HAP-1 (cell line): ENCODE data around the gene SLC43A3.
"Not testable (repeated sequence)": the region's sequence is repeated elsewhere in the genome, so short reads cannot be mapped to it uniquely, and the experiment has no call there.

Source experiments
- DNase-seq, 2 experiments: peaks; one replicate each; pipeline ENCODE4 v3.0.0-alpha.2; 2016 to 2020; ENCODE audit warnings: low spot score in 2 of 2
- H3K27me3 ChIP-seq: fragments of 250-450 bp; sonication (Bioruptor Pico); 2 replicates; pipeline ENCODE4 v1.5.1; 2020; ENCODE audit warnings: low read depth, mild to moderate bottlenecking, moderate library complexity
- H3K36me3 ChIP-seq: fragments of 250-450 bp; sonication (Bioruptor Pico); replicated peaks from 2 replicates; pipeline ENCODE4 v1.5.1; 2020; ENCODE audit warnings: mild to moderate bottlenecking
- H3K4me1 ChIP-seq: fragments of 250-450 bp; sonication (Bioruptor Pico); 2 replicates; pipeline ENCODE4 v1.5.1; 2020; ENCODE audit warnings: mild to moderate bottlenecking
- H3K4me3 ChIP-seq: fragments of 250-450 bp; sonication (Bioruptor Pico); 2 replicates; pipeline ENCODE4 v1.5.1; 2020; ENCODE audit warnings: mild to moderate bottlenecking, moderate library complexity
- H3K9me3 ChIP-seq: fragments of 250-450 bp; sonication (Bioruptor Pico); 2 replicates; pipeline ENCODE4 v1.5.1; 2020; ENCODE audit warnings: mild to moderate bottlenecking, moderate library complexity
- in situ Hi-C: fragments of 300-500 bp; cut with MboI; formaldehyde crosslinking; loops from 3 replicates; pipeline ENCODE4 v1.14.3; 2020; ENCODE audit warnings: low sequenced_read_pairs, inconsistent platforms, mixed read lengths

The SLC43A3 gene

DNA sequence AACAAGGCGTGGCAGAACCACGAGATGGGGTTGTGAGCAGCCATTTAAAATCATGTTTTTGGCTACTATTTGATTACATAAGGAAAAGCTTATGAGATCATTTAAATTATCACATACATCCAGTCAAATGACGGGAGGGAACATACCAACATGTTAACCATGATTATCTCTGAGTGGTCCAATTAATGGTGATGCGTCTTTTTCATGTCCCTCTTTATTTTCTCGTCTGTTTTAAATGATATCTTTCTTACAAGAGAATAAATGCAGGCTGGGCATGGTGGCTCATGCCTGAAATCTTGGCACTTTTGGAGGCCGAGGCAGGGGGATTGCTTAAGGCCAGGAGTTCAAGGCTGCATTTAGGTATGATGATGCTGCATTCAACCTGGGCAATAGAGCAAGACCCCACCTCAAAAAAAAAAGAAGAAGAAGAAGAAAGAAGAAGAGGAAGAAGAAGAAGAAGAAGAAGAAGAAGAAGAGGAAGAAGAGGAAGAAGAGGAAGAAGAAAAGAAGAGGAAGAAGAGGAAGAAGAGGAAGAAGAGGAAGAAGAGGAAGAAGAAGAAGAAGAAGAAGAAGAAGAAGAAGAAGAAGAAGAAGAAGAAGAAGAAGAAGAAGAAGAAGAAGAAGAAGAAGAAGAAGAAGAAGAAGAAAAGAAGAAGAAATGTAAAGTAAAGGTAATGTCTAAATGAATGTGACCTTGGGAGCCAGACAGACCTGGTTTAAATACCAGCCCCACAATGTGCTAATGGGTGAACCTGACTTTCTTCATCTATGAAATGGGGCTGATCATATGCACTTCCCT lies 23.7 kb downstream of the SLC43A3 start:
- in situ Hi-C loops, H3K4me3 ChIP-seq, H3K27me3 ChIP-seq, H3K4me1 ChIP-seq, H3K9me3 ChIP-seq, DNase-seq: not testable (repeated sequence)
- peaks cover 11% of the 10 kb centered on the region; the same call in 1 of the 2 replicates for H3K36me3 ChIP-seq

GRCh38 chr11:57402188-57403002 lies 24.5 kb downstream of the SLC43A3 start:
- Histone ChIP-seq H3K27me3 (no peaks in the 10 kb centered on the region), H3K9me3 (no peaks in the 10 kb centered on the region), H3K4me1 (no peaks in the 10 kb centered on the region), H3K4me3 (no peak overlapping the region), H3K36me3 (peaks cover 4% of the 10 kb centered on the region; the same call in 1 of the 2 replicates)
- in situ Hi-C loops: no loop called here
- no peak for DNase-seq

DNA sequence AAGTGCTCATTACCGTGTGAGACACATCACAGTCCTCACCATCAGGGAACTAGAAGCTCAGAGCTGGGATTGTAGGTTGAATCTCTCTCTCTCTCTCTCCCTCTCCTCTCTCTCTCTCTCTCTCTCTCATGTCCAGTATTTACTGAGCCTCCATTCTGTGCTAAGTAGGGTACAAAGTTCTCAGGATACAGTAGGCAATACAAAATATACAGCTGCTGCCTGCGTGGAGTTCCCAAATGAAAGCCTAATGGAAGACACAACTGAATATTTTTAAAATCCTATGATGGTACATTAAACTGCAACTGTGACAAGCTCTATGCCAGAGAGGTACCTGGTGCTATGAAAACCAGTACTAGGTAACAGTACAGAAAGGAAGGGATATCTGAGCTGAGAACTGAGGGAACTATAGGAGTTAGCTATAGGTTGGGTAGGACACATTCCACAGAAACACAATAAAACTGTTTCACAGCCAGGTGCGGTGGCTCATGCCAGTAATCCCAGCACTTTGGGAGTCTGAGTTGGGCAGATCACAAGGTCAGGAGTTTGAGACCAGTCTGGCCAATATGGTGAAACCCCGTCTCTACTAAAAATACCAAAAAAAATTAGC lies 26.8 kb downstream of the SLC43A3 start:
- DNase-seq: no peak
- in situ Hi-C loops: no loop called here
- no peaks in the 10 kb centered on the region for H3K9me3 ChIP-seq
- H3K4me3 ChIP-seq: no peak overlapping the region
- no peaks in the 10 kb centered on the region for H3K4me1 ChIP-seq
- no peaks in the 10 kb centered on the region for H3K27me3 ChIP-seq
- H3K36me3 ChIP-seq: no peaks in the 10 kb centered on the region

- no peaks in the 10 kb centered on the region for H3K9me3 ChIP-seq
- H3K4me3 ChIP-seq: no peak overlapping the region
- in situ Hi-C loops: no loop called here
- no peaks in the 10 kb centered on the region for H3K27me3 ChIP-seq
- no peak for DNase-seq
- no peaks in the 10 kb centered on the region for H3K36me3 ChIP-seq
- H3K4me1 ChIP-seq: no peaks in the 10 kb centered on the region
Observed at GRCh38 chr11:57399221-57399620, 27.7 kb downstream of the SLC43A3 start.

DNA sequence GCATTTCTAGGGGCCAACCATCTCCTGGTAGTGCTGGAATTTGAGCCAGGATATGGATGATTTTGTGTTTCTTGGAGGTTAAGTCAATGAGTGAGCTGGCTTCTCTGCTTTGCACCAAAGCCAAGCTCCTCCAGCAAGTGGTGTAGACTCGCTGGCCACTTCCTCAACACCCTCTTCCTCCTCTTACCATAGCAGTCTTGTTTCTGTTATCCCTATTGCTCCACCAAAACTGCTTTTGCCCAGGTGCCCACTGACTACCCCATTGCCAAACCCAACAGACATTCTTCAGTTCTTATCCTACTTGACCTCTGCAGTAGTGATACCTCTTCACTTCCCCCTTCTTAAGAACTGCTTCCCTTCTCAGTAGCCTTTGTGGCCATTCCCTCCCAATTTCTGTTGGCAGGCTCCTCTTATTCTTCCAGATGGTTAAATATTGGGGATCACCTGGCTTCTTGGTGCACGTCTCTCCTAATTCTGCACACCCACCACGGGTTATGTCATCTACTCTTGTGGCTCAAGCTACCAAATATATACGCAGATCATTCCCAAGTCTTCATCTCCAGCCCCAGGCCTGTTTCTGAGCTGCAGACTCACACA lies 29.4 kb downstream of the SLC43A3 start:
- in situ Hi-C loops: no loop called here
- Histone ChIP-seq H3K36me3 (no peaks in the 10 kb centered on the region), H3K27me3 (no peaks in the 10 kb centered on the region), H3K4me3 (no peak overlapping the region), H3K4me1 (no peaks in the 10 kb centered on the region), H3K9me3 (no peaks in the 10 kb centered on the region)
- DNase-seq: no peak

DNA sequence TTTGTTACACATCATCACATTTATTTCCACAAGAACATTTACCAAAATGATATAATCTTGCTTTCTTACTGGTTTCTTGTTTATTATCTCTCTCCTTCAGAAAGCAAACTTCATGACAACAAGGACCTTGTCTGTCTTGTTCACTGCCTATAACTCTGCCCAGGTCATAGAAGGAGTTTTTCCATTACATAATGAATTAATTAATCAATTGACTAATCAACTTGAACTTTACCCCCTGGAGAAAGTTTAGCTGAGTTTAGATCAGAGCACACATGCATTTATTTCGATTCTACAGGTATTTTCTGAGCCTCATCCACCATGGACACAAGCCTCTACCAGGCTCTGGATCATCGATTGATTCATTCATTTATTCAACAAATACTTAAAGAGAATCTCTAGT lies 30.2 kb downstream of the SLC43A3 start:
- in situ Hi-C loops: no loop called here
- no peaks in the 10 kb centered on the region for H3K27me3 ChIP-seq
- H3K36me3 ChIP-seq: no peaks in the 10 kb centered on the region
- DNase-seq: no peak
- no peak overlapping the region for H3K4me3 ChIP-seq
- no peaks in the 10 kb centered on the region for H3K9me3 ChIP-seq
- H3K4me1 ChIP-seq: no peaks in the 10 kb centered on the region

DNA sequence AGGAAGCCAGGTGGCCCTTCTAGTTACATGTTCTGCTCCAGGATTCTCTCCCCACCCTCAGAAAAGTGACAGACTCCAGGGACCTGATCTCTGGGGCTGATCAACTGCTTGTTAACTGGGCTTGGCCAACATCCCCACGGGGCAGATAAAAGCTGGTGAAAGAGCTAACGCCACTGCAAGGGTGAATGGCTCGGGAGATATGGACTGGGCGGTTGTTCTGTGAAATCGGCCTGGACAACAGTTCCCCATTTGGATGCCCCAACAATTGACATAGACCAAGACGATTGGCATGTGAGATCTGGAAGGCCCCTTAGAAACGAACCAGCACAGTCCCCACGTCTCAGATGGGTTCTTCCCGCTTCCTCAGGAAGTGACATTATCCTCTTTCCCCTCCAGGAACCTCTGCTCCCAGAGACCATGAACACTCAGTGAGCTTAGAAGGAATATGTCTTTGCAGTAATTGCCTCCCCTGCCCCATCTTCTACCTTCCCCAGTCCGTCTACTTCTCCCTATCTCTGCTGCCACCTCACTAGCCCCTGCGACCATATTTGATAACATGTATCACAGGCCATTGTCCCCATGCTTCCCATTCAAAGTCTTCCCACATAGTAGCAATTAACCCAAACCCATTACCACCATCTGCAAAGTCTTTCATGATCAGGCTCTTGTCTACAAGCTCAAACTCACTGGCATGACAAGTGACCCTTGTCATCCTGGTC lies 30.9 kb downstream of the SLC43A3 start:
- in situ Hi-C loops: no loop called here
- Histone ChIP-seq H3K27me3 (peaks cover under 1% of the 10 kb centered on the region; the same call in 1 of the 2 replicates), H3K4me3 (no peak overlapping the region), H3K36me3 (no peaks in the 10 kb centered on the region), H3K4me1 (no peaks in the 10 kb centered on the region), H3K9me3 (no peaks in the 10 kb centered on the region)
- no peak for DNase-seq

DNA sequence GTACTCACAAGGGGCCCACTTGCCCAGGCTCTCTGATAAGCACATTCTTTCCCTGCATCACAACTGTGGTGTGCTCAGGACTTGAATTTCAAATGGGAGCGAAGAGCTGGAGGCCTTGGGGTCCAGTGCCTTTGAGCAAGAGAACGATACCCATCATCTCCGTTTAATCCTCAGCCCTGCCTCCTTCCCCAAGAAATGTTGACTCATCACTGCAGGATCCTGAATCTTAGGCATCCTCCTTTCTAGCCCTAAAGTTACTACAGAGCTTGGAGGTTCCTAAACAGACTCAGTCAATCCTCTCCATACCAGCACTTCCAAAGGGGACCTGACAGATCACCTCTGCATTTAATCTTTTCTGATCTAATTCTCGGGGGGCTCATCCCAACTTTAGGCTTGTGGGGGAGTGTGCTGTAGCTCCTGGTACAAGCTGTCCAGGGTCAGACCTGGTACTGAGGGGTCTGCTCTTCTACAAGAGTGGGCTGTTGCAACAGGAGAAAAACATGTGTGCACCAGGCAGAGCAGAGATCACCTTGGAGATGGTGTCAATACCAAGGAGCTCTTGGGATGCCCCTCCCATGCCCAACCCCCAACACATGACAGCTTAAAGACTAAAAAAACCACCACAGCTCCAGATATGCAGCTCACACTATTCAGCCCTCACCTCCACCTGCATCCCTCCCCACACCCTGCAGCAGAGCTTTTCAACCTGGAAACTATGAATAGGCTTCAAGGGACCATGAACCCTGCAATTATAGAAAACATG lies 32.5 kb downstream of the SLC43A3 start:
- no peaks in the 10 kb centered on the region for H3K9me3 ChIP-seq
- H3K36me3 ChIP-seq: no peaks in the 10 kb centered on the region
- no peak for DNase-seq
- in situ Hi-C loops: no loop called here
- no peaks in the 10 kb centered on the region for H3K4me1 ChIP-seq
- H3K4me3 ChIP-seq: no peak overlapping the region
- H3K27me3 ChIP-seq: peaks cover 8% of the 10 kb centered on the region

GRCh38 chr11:57392763-57393105 lies 34.2 kb downstream of the SLC43A3 start:
- in situ Hi-C loops: no loop called here
- no peaks in the 10 kb centered on the region for H3K4me1 ChIP-seq
- no peaks in the 10 kb centered on the region for H3K9me3 ChIP-seq
- no peak for DNase-seq
- H3K36me3 ChIP-seq: no peaks in the 10 kb centered on the region
- H3K4me3 ChIP-seq: no peak overlapping the region
- peaks cover 8% of the 10 kb centered on the region for H3K27me3 ChIP-seq

- no peak for DNase-seq
- Histone ChIP-seq H3K9me3 (no peaks in the 10 kb centered on the region), H3K27me3 (peaks cover 8% of the 10 kb centered on the region), H3K36me3 (no peaks in the 10 kb centered on the region), H3K4me3 (no peak overlapping the region), H3K4me1 (no peaks in the 10 kb centered on the region)
- in situ Hi-C loops: no loop called here
Observed at GRCh38 chr11:57392066-57392762, 34.7 kb downstream of the SLC43A3 start.

DNA sequence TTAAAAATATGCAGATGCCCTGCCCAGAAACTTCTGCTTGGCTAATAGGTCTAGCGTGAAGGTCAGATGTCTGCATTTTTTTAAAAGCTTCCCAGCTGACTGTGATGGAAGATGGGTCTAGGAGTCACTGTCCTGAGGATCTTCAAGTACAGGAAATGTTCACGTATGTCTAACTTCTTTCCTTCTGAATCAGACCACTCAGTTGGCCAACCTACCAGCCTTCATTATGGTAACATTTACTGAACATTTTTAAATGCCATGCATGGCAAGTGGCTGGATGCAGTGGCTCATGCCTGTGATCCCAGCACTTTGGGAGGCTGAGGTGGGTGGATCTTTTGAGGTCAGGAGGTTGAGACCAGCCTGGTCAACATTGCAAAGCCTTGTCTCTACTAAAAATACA lies 35.4 kb downstream of the SLC43A3 start:
- Histone ChIP-seq H3K4me3 (no peak overlapping the region), H3K27me3 (peaks cover 8% of the 10 kb centered on the region), H3K36me3 (no peaks in the 10 kb centered on the region), H3K9me3 (no peaks in the 10 kb centered on the region), H3K4me1 (no peaks in the 10 kb centered on the region)
- DNase-seq: no peak
- in situ Hi-C loops: no loop called here

DNA sequence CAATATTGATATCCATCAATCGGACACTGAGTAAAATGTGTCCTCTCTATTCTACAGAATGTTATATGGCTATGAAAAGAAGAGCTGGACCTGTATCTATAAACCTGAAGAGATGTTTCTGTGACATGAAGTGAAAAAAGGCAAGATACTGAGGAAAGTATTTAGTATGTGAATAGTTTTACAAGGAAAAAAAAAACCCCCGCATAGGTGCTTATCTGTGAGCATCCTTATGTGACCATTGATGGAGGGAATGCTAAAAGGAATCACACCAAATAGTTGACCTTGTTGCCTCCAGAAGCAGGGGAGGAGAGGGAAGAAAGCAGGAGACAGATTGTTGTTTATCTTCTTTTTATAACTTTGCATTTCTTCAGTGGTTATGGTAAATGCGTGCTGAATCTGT lies 35.8 kb downstream of the SLC43A3 start:
- Histone ChIP-seq H3K36me3 (no peaks in the 10 kb centered on the region), H3K9me3 (no peaks in the 10 kb centered on the region), H3K4me1 (no peaks in the 10 kb centered on the region), H3K27me3 (peaks cover 8% of the 10 kb centered on the region), H3K4me3 (no peak overlapping the region)
- DNase-seq: no peak
- in situ Hi-C loops: no loop called here
